Measurements from ENCODE around the gene GUCA1A.
A peak's percentile ranks its signal among the peaks of the same experiment; 100 is the strongest.
"Not testable (repeated sequence)": the region's sequence is repeated elsewhere in the genome, so short reads cannot be mapped to it uniquely, and the experiment has no call there.

The GUCA1A gene

DNA sequence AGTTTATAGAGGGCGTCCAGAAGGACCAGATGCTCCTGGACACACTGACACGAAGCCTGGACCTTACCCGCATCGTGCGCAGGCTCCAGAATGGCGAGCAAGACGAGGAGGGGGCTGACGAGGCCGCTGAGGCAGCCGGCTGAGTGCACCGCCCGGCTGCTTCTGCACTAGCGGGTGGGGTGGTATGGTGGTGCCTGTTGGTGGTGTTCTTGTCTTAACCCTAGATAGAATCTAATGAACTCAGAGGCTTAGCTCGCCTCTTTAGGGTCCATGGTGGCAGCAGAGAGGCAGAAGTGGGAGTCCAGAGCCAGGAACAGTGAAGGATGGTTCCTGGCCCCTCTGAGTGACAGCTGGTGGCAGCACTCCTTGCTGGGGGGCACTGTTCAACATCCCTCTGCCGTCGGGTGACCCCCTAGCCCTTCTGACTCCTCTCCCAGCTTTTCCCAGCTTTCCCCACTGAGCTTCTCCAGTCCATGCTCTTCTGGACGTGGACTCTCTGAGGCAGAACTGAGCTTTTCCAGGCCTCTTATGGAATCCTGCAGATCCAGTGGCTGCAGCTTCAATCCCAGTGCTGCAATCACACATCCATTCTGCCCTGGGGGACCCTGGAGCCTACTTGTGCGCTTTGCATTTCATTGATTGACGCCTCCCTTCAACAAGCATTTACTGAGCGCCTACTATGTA, 6.2 kb downstream of the GUCA1A start:
- no peak for DNase-seq

DNA sequence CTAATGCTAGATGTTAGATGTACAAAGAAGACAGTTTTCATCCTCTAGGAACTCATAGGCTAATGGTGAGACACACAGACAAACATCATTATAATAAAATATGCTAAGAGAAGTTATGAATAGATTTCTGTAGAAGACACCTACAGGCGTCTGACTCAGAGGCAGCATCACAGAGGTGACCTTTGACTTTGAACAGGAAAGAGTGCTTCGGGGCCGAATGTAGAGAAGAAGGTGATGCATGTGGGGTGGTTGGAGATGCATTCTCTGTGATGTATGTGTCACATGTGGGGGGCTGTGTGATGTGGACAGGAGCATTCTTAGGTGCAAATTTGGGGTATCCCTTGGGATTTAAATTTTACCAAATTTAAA, 6.8 kb downstream of the GUCA1A start:
- DNase-seq = no peak

- no peak for DNase-seq
Measured at GRCh38 chr6:42182101-42182500, 8.9 kb downstream of the GUCA1A start.

DNA sequence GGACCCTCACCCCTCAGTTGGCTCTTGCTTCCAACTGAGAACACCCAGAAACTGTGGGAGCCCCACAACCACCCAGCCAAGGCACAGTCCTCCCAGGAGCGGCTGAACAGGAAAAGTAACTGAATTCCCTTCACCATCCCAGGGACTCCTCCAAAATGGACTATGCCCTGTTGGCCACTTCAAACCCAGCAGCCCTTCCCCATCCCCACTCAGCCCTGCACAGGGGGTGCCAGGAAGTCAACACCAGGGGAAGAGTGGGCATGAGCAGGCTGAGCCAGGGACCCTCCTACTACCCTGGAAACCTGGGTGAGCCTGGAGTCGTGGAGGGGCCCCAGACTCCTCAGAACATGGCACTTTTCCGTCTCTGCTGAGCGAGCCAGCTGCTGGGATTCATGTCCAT, 11.3 kb downstream of the GUCA1A start:
- DNase-seq = no peak

- DNase-seq = no peak
Measured at GRCh38 chr6:42185597-42185996, 12.4 kb downstream of the GUCA1A start.

GRCh38 chr6:42188406-42188805, 15.2 kb downstream of the GUCA1A start:
- DNase-seq = no peak

GRCh38 chr6:42190554-42191183, 17.5 kb downstream of the GUCA1A start:
- DNase-seq = no peak

DNA sequence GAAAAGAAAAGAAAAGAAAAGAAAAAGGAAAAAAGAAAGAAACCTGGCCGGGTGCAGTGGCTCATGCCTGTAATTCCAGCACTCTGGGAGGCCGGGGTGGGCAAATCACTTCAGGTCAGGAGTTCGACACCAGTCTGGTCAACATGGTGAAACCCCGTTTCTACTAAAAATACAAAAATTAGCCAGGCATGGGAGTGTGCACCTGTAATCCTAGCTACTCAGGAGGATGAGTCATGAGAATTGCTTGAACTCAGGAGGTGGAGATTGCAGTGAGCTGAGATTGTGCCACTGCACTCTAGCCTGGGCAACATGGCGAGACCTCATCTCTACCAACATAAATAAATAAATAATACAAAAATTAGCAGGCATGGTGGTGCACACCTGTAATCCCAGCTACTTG, 19.2 kb downstream of the GUCA1A start:
- not testable (repeated sequence) for DNase-seq

GRCh38 chr6:42193491-42193894, 20.3 kb downstream of the GUCA1A start:
- DNase-seq = no peak

- no peak for DNase-seq
Measured at GRCh38 chr6:42194056-42194455, 20.9 kb downstream of the GUCA1A start.

GRCh38 chr6:42195415-42195814, 22.3 kb downstream of the GUCA1A start:
- DNase-seq = no peak

- peak; percentile 24 to 42 for DNase-seq
Measured at GRCh38 chr6:42197555-42198362, 24.6 kb downstream of the GUCA1A start.

DNA sequence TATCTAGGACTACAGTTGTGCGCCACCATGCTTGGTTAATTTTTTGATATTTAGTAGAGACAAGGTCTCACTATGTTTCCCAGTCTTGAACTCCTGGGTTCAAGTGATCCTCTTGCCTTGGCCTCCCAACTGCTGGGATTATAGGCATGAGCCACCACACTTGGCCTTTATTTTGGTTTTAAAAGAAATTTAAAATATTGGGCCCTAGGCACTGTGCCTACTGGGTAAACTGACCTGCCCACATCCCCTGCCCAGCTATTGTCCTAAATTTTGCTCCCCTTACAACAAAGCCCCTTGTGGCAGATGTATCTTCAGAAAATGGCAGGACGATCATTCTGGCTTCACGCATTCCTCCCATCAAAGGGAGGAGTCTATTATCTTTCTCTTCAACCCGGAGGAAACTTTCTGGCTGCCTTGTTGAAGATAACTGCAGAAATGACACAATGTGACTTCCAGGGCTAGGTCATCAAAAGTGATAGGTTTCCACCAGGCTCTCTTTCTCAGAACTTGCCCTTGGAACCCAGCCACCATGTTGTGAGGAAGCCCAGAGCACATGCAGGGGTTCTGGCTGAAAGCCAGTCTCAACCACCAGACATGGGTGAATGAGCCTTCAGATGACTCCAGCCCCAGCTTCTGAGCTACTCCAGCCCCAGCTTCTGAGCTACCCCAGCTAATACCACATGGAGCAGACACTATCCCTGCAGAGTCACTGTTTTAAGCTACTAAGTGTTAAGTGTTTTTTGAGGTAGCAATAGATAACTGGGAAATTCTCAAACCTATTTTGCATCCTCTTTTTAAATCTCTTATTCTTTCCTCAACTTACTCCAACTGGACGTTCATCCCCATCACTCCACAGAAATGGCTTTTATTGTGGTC, 26.2 kb downstream of the GUCA1A start:
- peak; percentile 2 to 16 for DNase-seq

DNA sequence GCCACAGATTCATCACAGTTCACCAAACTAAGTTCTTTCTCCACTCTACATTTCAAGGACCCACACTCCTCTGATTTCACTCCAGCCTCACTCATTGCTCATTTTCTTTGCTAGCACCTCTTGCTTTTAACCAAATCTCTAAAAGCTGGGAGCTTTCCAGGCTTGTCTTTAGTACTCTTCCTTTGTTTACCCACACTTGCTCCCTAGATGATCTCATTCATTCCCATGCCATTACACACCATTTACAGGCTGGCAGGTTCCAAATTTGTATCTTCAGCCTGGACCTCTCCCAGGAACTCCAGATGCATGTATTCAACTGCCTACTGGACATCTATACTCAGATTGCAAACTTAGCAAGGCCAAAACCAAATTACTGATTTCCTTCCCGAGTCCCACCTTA, 26.9 kb downstream of the GUCA1A start:
- no peak for DNase-seq

GRCh38 chr6:42201382-42201781, 28.2 kb downstream of the GUCA1A start:
- no peak for DNase-seq

- DNase-seq = not testable (repeated sequence)
Measured at GRCh38 chr6:42202131-42202915, 29.2 kb downstream of the GUCA1A start.

- DNase-seq = no peak
Measured at GRCh38 chr6:42203183-42203582, 30.0 kb downstream of the GUCA1A start.

DNA sequence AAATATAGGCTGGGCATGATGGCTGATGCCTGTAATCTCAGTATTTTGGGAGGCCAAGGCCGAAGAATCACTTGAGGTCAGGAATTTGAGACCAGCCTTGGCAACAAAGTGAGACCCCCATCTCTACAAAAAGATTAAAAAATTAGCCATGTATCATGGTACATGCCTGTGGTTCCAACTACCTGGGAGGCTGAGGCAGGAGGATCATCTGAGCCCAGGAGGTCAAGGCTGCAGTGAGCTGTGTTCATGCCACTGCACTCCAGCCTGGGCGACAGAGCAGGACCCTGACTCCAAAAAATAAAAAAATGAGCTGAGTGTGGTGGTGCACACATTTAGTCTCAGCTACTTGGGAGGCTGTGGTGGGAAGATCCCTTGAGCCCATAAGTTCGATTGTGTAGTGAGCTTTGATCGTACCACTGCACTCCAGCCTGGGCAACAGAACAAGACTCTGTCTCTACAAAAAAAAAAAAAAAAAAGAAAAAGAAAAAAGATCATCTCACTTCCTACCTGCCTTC, 31.7 kb downstream of the GUCA1A start:
- DNase-seq = no peak

DNA sequence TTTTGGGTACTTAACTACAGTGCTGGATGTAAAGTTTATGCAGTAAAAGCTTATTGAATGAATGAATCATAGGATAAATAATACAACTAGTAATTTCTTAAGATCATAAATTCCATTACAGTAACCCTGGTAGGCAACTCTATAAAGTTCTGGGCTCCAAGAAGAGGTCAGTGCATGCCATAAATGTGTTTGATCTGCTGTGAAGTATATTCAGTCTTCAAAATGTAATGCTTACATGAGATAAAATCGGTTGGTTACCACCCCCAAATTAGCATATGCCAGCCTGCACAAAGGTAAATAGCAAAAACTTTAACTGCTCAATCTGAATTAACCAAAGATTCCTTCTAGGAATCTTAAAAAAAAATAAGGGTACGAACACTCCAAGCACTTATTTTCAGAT, 34.4 kb downstream of the GUCA1A start:
- DNase-seq = not testable (repeated sequence)

- no peak for DNase-seq
Measured at GRCh38 chr6:42210551-42210950, 37.4 kb downstream of the GUCA1A start.

GRCh38 chr6:42211726-42212125, 38.6 kb downstream of the GUCA1A start:
- no peak for DNase-seq

GRCh38 chr6:42212442-42212841, 39.3 kb downstream of the GUCA1A start:
- DNase-seq = no peak
